WTC11 (cell line): ENCODE results near the gene COL4A1. TPM values are rescaled to one million over a fixed set of nuclear protein-coding genes. Genes with fewer than 3 reads are reported as not detected.
A peak's percentile ranks its signal among the peaks of the same experiment; 100 is the strongest.

ENCODE experiments used
- ATAC-seq: fragments of 200-7000 bp; cut with Tn5 transposase; 2 replicates; pipeline ENCODE4 v1.10.0; 2021; ENCODE audit warnings: mild to moderate bottlenecking, moderate library complexity
- CTCF ChIA-PET: fragments of 300-600 bp; sonication (Branson Sonifier 250); formaldehyde crosslinking; loops from one replicate; lab custom pipeline; 2021; ENCODE audit warnings: antibody characterized with exemption; lab: Charles Lee
- POLR2A ChIA-PET: fragments of 350-600 bp; sonication (Branson Sonifier 250); formaldehyde crosslinking; loops from one replicate; lab custom pipeline; 2021; ENCODE audit warnings: antibody characterized with exemption; lab: Charles Lee
- DNase-seq: peaks from one replicate; pipeline ENCODE4 v3.0.0; 2021; ENCODE audit warnings: low spot score
- H3K27ac Mint-ChIP-seq: 2 replicates; pipeline ENCODE4 v1.8.0; 2021; ENCODE audit warnings: mixed read lengths
- H3K27me3 Mint-ChIP-seq: 2 replicates; pipeline ENCODE4 v1.8.0; 2021; ENCODE audit warnings: low read depth, mild to moderate bottlenecking, moderate library complexity, mixed read lengths
- H3K36me3 Mint-ChIP-seq: 2 replicates; pipeline ENCODE4 v1.8.0; 2021; ENCODE audit warnings: mixed read lengths
- H3K4me1 Mint-ChIP-seq: 2 replicates; pipeline ENCODE4 v1.8.0; 2022; ENCODE audit warnings: mixed read lengths
- H3K4me3 Mint-ChIP-seq: 2 replicates; pipeline ENCODE4 v1.8.0; 2021; ENCODE audit warnings: mild to moderate bottlenecking, moderate library complexity, mixed read lengths
- H3K9me3 Mint-ChIP-seq: 2 replicates; pipeline ENCODE4 v1.8.0; 2021; ENCODE audit warnings: mixed read lengths
- CBFB ChIP-seq: sonication (generic); formaldehyde crosslinking; IDR thresholded peaks from 2 replicates; pipeline ENCODE4 v1.8.1; 2022; ENCODE audit warnings: mild to moderate bottlenecking, low read depth, missing genetic modification reagents
- CREB1 ChIP-seq: sonication (generic); formaldehyde crosslinking; IDR thresholded peaks from 2 replicates; pipeline ENCODE4 v1.8.0; 2023; ENCODE audit warnings: mild to moderate bottlenecking, missing genetic modification reagents
- E2F4 ChIP-seq: sonication (generic); formaldehyde crosslinking; IDR thresholded peaks from 2 replicates; pipeline ENCODE4 v1.8.1; 2022; ENCODE audit warnings: low read depth, mild to moderate bottlenecking, moderate library complexity, missing genetic modification reagents, borderline replicate concordance
- ETV6 ChIP-seq: sonication (generic); formaldehyde crosslinking; IDR thresholded peaks from 2 replicates; pipeline ENCODE4 v1.8.1; 2022; ENCODE audit warnings: mild to moderate bottlenecking, missing genetic modification reagents
- FOXP1 ChIP-seq: sonication (generic); formaldehyde crosslinking; IDR thresholded peaks from 2 replicates; pipeline ENCODE4 v1.8.0; 2022; ENCODE audit warnings: missing genetic modification reagents, mild to moderate bottlenecking, moderate library complexity, borderline replicate concordance
- FOXP4 ChIP-seq: sonication (generic); formaldehyde crosslinking; IDR thresholded peaks from 2 replicates; pipeline ENCODE4 v1.8.0; 2022; ENCODE audit warnings: mild to moderate bottlenecking, missing genetic modification reagents
- IRF1 ChIP-seq: sonication (generic); formaldehyde crosslinking; IDR thresholded peaks from 2 replicates; pipeline ENCODE4 v1.8.0; 2023; ENCODE audit warnings: missing genetic modification reagents
- JUN ChIP-seq: sonication (generic); formaldehyde crosslinking; IDR thresholded peaks from 2 replicates; pipeline ENCODE4 v1.8.0; 2023; ENCODE audit warnings: mild to moderate bottlenecking, missing genetic modification reagents
- MLX ChIP-seq: sonication (generic); formaldehyde crosslinking; IDR thresholded peaks from 2 replicates; pipeline ENCODE4 v1.8.1; 2023; ENCODE audit warnings: mild to moderate bottlenecking, missing genetic modification reagents, moderate library complexity
- MYBL2 ChIP-seq: sonication (generic); formaldehyde crosslinking; IDR thresholded peaks from 2 replicates; pipeline ENCODE4 v1.8.1; 2023; ENCODE audit warnings: mild to moderate bottlenecking, moderate library complexity, missing genetic modification reagents
- NR3C1 ChIP-seq: sonication (generic); formaldehyde crosslinking; conservative IDR thresholded peaks from 2 replicates; pipeline ENCODE4 v1.8.1; 2023; ENCODE audit warnings: low read depth, mild to moderate bottlenecking, missing genetic modification reagents
- SOX15 ChIP-seq: fragments of 250-450 bp; sonication (Bioruptor Pico); IDR thresholded peaks from 2 replicates; pipeline ENCODE4 v1.9.0; 2021; ENCODE audit warnings: mild to moderate bottlenecking
- TEAD1 ChIP-seq: sonication (generic); formaldehyde crosslinking; IDR thresholded peaks from 2 replicates; pipeline ENCODE4 v1.8.0; 2022; ENCODE audit warnings: mild to moderate bottlenecking, missing genetic modification reagents
- ZNF121 ChIP-seq: sonication (generic); formaldehyde crosslinking; IDR thresholded peaks from 2 replicates; pipeline ENCODE4 v1.8.0; 2023; ENCODE audit warnings: missing genetic modification reagents
- ZNF219 ChIP-seq: sonication (generic); formaldehyde crosslinking; IDR thresholded peaks from 2 replicates; pipeline ENCODE4 v1.8.0; 2023; ENCODE audit warnings: missing genetic modification reagents, mild to moderate bottlenecking, borderline replicate concordance
- ZNF423 ChIP-seq: fragments of 250-450 bp; sonication (Bioruptor Pico); IDR thresholded peaks from 2 replicates; pipeline ENCODE4 v2.1.2; 2022; ENCODE audit warnings: mild to moderate bottlenecking, moderate library complexity
- ZNF425 ChIP-seq: fragments of 250-450 bp; sonication (Bioruptor Pico); conservative IDR thresholded peaks from 2 replicates; pipeline ENCODE4 v1.9.0; 2021; ENCODE audit warnings: mild to moderate bottlenecking
- ZNF671 ChIP-seq: fragments of 250-450 bp; sonication (Bioruptor Pico); IDR thresholded peaks from 2 replicates; pipeline ENCODE4 v1.8.0; 2021; ENCODE audit warnings: mild to moderate bottlenecking
- total RNA-seq: library from RNA; stranded (reverse); gene quantifications from 3 replicates; pipeline ENCODE4 v1.2.3, GENCODE V29; 2021
- TF ChIP-seq, protein P1 (sequence below): sonication (generic); formaldehyde crosslinking; IDR thresholded peaks from 2 replicates; pipeline ENCODE4 v1.8.1; 2022; ENCODE audit warnings: low read depth, missing genetic modification reagents, borderline replicate concordance
- TF ChIP-seq, protein P2 (sequence below): fragments of 250-450 bp; sonication (Bioruptor Pico); IDR thresholded peaks from 2 replicates; pipeline ENCODE4 v1.9.0; 2021; ENCODE audit warnings: moderate library complexity, mild to moderate bottlenecking, inconsistent platforms, borderline replicate concordance
- TF ChIP-seq, protein P3 (sequence below): fragments of 200-600 bp; IDR thresholded peaks from 2 replicates; pipeline ENCODE4 v1.8.0; 2022; ENCODE audit warnings: antibody characterized with exemption

The COL4A1 gene
- total RNA-seq, 1 experiment from 2014 or later, result 89.6 TPM

- no peak for TF ChIP-seq SOX15
- TF ChIP-seq ZNF671, result no peak
- TF ChIP-seq CBFB (CRISPR knock-in tag), result no peak
- TF ChIP-seq, protein P1, sequence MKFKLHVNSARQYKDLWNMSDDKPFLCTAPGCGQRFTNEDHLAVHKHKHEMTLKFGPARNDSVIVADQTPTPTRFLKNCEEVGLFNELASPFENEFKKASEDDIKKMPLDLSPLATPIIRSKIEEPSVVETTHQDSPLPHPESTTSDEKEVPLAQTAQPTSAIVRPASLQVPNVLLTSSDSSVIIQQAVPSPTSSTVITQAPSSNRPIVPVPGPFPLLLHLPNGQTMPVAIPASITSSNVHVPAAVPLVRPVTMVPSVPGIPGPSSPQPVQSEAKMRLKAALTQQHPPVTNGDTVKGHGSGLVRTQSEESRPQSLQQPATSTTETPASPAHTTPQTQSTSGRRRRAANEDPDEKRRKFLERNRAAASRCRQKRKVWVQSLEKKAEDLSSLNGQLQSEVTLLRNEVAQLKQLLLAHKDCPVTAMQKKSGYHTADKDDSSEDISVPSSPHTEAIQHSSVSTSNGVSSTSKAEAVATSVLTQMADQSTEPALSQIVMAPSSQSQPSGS, result no peak
- TF ChIP-seq NR3C1 (CRISPR knock-in tag), result no peak
- no peak for TF ChIP-seq ZNF219 (CRISPR knock-in tag)
These were observed 21.6 kb upstream of the COL4A1 start (continued) for GRCh38 chr13:110328573-110328972.

DNA sequence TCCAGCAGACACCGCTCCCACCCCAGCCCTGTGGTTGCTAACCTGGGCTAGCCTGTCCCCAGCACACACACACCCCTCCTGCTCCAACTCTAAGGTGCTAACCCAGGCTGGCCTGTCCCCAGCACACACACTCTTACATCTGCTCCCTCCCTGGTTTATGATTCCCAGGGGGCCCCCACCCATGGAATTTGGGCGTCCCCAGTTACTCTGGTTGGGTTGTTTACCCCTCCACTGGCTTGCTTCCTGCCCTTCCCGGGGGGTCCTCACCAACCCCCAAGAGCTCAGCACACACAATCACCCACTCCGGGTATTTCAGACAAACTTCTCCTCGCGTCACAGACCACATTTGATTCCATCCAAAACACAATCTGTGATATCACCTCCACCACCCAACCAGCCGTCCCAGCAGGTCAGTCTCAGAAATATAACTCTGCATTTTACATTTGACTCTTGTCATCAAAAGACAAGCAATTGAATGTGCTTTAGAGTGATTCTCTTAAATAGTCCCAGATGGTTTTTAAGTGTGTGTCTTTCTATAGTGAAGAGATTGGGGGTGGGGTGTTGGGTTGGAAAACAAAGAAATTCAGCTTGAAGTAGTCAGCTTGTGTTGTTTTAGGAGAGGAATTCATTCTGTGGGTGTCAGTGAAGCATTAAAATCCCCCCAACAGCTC is 20.2 kb upstream of the COL4A1 start:
- H3K27ac Mint-ChIP-seq, result peak overlapping the region; percentile 82
- H3K4me3 Mint-ChIP-seq, result peak overlapping the region; percentile 29
- H3K4me1 Mint-ChIP-seq, result peaks cover 73% of the 10 kb centered on the region
- ATAC-seq (peak; percentile 79), DNase-seq (peak; percentile 63)
- no peaks in the 10 kb centered on the region for H3K27me3 Mint-ChIP-seq
- TF ChIP-seq IRF1 (CRISPR knock-in tag) (no peak), ETV6 (CRISPR knock-in tag) (no peak), FOXP1 (CRISPR knock-in tag) (0 out of 2 replicates have a peak, but pooled peaks have one; percentile 42), TEAD1 (peak; percentile 87; the same call in 1 of the 2 replicates), MLX (CRISPR knock-in tag) (no peak), ZNF423 (CRISPR knock-in tag) (peak; percentile 94), ZNF425 (no peak), JUN (CRISPR knock-in tag) (no peak), CREB1 (no peak)
- TF ChIP-seq, protein P2, sequence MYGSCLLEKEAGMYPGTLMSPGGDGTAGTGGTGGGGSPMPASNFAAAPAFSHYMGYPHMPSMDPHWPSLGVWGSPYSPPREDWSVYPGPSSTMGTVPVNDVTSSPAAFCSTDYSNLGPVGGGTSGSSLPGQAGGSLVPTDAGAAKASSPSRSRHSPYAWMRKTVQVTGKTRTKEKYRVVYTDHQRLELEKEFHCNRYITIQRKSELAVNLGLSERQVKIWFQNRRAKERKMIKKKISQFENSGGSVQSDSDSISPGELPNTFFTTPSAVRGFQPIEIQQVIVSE (CRISPR knock-in tag), result no peak
- TF ChIP-seq, all 79 proteins: peak for 3
- ChIA-PET CTCF (interaction anchor here (0.9 to 1.9 kb wide), 3 partner anchors 22 to 53 kb away, joined by 3 to 7 read pairs (median 5); no protein-coding TSS in a partner anchor), POLR2A (interaction anchor here (1.0 to 2.5 kb wide), 5 partner anchors 18 to 129 kb away, joined by 3 to 11 read pairs (median 4); partner anchors contain the start of genes COL4A1 and COL4A2)
- Mint-ChIP-seq H3K9me3 (no peaks in the 10 kb centered on the region), H3K36me3 (no peaks in the 10 kb centered on the region)

DNA sequence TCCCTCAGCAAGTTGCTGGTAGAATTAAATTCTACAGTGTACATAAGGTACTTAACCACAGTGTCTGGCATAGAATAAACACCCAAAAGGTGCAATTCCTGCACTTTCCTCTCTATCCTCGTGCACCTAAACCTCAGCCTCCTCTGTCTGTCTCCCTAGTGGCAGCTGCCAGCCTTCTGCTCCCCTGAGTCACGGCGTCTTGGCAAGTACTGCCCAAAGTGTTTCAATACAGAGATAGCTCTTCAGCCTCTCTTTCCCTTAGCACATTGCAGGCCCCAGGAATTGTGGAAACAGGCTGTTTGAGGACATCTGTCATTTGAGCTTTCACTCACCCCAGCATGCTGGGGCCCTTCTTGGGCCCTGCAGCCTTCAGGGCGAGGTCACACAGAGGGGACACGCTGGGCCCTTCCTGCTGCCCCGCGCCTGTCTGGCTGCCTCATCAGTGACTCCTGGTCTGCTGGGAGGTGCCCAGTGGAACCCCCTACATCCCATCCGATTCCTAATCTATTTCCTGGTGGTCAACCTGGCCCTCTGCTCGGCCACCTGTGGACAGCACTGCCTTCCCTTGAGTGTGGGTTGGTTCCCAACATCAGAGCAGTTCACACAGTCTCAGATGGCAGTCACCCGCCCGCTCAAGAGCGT is 19.4 kb upstream of the COL4A1 start:
- POLR2A ChIA-PET, result interaction anchor here (1.0 to 2.5 kb wide), 4 partner anchors 17 to 28 kb away, joined by 3 to 11 read pairs (median 6); partner anchors contain the start of genes COL4A1 and COL4A2
- peak overlapping the region; percentile 82 for H3K27ac Mint-ChIP-seq
- H3K27me3 Mint-ChIP-seq, result no peaks in the 10 kb centered on the region
- peaks cover 5% of the 10 kb centered on the region for H3K36me3 Mint-ChIP-seq
- CTCF ChIA-PET, result interaction anchor here (1.0 to 4.0 kb wide), 4 partner anchors 12 to 52 kb away, joined by 3 to 29 read pairs (median 6); partner anchors contain the start of genes COL4A1 and COL4A2
- no peak overlapping the region for H3K4me3 Mint-ChIP-seq
- ATAC-seq (peak; percentile 7), DNase-seq (no peak)
- peaks cover 73% of the 10 kb centered on the region for H3K4me1 Mint-ChIP-seq
- H3K9me3 Mint-ChIP-seq, result peaks cover 5% of the 10 kb centered on the region
- TF ChIP-seq, protein P3, sequence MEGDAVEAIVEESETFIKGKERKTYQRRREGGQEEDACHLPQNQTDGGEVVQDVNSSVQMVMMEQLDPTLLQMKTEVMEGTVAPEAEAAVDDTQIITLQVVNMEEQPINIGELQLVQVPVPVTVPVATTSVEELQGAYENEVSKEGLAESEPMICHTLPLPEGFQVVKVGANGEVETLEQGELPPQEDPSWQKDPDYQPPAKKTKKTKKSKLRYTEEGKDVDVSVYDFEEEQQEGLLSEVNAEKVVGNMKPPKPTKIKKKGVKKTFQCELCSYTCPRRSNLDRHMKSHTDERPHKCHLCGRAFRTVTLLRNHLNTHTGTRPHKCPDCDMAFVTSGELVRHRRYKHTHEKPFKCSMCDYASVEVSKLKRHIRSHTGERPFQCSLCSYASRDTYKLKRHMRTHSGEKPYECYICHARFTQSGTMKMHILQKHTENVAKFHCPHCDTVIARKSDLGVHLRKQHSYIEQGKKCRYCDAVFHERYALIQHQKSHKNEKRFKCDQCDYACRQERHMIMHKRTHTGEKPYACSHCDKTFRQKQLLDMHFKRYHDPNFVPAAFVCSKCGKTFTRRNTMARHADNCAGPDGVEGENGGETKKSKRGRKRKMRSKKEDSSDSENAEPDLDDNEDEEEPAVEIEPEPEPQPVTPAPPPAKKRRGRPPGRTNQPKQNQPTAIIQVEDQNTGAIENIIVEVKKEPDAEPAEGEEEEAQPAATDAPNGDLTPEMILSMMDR, result no peak
- TF ChIP-seq FOXP1 (CRISPR knock-in tag), result no peak
- TF ChIP-seq ETV6 (CRISPR knock-in tag), result no peak
- no peak for TF ChIP-seq ZNF121
- TF ChIP-seq FOXP4 (CRISPR knock-in tag), result no peak
- TF ChIP-seq SOX15, result no peak
- no peak for TF ChIP-seq MYBL2
- TF ChIP-seq E2F4, result no peak
